Stimulated activated CD4-positive, alpha-beta T cell treated with anti-CD3 and anti-CD28 coated beads, Interleukin-1b, Interleukin-23, amount 100 ng/mL, for 48 hours (primary cell): Measurements from ENCODE around the gene UFD1.

Experiments
- DNase-seq: peaks from one replicate; pipeline ENCODE4 v3.0.0-alpha.2; 2020

UFD1 gene

GRCh38 chr22:19419086-19419463 is 59.9 kb downstream of the UFD1 start:
- no peak for DNase-seq

- DNase-seq, result no peak
Observed at GRCh38 chr22:19412923-19413322, 66.1 kb downstream of the UFD1 start.

DNA sequence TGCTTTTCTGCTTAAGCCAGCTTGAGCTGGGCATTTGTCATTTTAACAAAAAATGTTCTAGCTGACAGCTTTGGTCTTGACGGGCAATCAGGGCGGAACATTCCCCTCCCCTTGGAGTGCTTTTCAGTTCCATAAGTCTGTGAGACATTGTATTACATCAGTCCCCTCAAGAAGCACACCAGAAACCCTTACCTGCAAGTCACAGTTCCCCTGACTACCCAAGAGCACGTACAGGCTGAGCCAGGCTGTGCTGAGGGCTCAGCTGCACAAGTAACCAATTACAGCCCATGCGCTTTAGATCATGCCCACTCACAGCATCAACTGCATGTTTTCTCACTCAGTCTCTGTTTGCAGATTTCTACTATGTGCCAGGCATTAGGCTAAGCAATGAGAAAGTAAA is 66.5 kb downstream of the UFD1 start:
- no peak for DNase-seq

- DNase-seq, result no peak
Observed at GRCh38 chr22:19411690-19412045, 67.3 kb downstream of the UFD1 start.

GRCh38 chr22:19410941-19411689 is 67.9 kb downstream of the UFD1 start:
- DNase-seq, result no peak

DNA sequence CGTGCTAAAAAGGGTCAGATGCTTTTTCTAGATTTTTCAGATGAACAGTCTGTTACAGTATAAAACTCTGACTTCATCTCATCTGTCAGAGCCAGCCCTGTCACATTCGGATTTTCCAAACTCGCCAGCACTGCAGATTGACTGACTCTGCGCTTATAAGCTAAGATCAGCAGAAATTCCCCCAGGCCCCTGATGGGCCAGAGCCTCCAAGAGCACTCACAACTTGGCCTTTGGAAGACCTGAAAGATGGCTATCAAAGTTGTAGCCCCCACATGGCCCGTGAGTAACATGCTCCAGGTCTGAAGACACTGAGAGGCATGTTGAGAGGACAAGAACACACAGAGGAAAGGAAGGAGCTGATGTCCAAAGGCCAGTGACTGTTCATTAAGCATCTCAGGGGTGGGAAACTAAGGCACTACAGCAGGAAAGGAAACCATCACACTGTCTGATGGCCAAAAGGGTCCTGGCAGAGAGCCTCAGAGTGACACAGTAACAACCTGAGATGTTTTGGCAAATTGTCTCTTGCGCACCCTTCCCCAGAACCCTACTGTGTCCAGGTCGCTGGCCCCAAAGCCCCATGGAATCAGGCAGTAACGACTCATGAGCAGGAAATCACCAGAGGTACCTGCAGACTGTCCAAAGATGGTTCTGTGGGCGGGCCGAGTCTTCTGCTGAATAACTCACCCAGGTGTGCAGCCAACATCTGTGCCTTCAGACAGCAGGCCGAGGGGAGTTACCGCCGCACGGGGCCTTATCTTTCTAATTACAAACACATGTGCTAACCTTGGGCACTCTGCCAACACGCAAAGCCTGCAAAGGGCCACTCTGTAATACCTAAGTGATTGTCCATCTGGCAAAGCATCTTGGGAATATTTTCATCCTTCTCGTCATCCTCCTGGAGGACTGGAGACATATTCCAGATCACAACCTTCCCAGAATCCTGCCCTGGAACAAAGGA is 71.1 kb downstream of the UFD1 start:
- DNase-seq, result no peak

- DNase-seq, result no peak
Observed at GRCh38 chr22:19406846-19407245, 72.1 kb downstream of the UFD1 start.

DNA sequence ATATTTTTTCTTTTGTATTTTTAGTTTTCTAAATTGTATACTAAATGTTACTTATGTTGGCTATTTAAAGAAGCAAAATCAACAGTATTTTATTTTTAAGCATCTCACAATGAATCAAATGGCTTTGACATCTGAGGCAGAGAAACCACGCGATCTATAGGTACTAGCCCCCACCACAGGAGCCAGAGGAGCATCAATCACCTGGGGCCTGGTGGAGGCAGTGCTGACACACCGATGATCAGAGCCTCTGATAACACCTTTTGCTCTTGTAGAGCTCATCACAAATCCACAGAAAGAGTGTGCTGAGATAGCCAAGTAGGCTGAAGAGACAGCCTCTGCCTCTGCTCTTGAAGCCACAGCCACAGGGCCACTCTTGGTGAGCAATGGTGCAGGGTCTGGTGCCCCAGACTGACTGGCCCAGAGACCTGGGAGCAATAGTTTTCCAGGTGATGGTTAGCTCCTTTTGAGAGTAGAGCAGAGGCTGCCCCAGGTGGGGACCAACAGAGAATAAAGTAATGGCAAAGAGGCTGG is 72.6 kb downstream of the UFD1 start:
- DNase-seq, result no peak

GRCh38 chr22:19405652-19406051 is 73.3 kb downstream of the UFD1 start:
- no peak for DNase-seq

- no peak for DNase-seq
Observed at GRCh38 chr22:19405133-19405532, 73.9 kb downstream of the UFD1 start.

- DNase-seq, result no peak
Observed at GRCh38 chr22:19404676-19405075, 74.3 kb downstream of the UFD1 start.

- no peak for DNase-seq
Observed at GRCh38 chr22:19402642-19403191, 76.3 kb downstream of the UFD1 start.

- no peak for DNase-seq
Observed at GRCh38 chr22:19401483-19401882, 77.5 kb downstream of the UFD1 start.

DNA sequence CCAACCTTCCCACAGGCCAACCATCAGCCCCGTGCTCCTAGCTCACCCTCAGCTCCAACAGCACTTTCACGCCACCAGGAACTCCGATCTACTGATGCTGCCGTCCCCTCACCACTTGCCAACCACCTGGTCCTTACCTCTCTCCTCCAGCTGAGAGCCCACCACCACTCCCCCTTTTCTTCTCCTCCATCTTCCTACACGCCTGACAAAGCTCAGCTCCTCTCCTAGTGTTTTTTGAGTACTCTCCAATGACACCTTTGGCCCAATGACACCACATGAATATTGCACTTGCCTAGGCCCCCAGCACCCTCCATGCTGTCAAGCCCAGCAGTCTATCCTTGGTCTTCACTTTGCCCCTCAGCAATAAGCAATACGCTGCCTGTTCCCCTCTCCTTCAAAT is 78.1 kb downstream of the UFD1 start:
- no peak for DNase-seq
